Activated CD4-positive, alpha-beta T cell treated with anti-CD3 and anti-CD28 coated beads for 1 hour (primary cell): ENCODE results near the gene OR4D6.
"Not testable (repeated sequence)": the region's sequence is repeated elsewhere in the genome, so short reads cannot be mapped to it uniquely, and the experiment has no call there.

Source experiments
- DNase-seq: peaks from one replicate; pipeline ENCODE4 v3.0.0-alpha.2; 2020

The OR4D6 gene

GRCh38 chr11:59456661-59457060, at the start of gene OR4D6:
Gene OR4D6, plus strand, starts transcription at chr11:59456961. Its CDS starts 0 bp downstream, at chr11:59456961.
- DNase-seq, result no peak

- DNase-seq, result no peak
These were observed 43.1 kb upstream of the OR4D6 start for GRCh38 chr11:59413646-59414045.

GRCh38 chr11:59415111-59415510, 41.6 kb upstream of the OR4D6 start:
- DNase-seq, result no peak

GRCh38 chr11:59416613-59417012, 40.1 kb upstream of the OR4D6 start:
- DNase-seq, result no peak

- DNase-seq, result no peak
These were observed 39.7 kb upstream of the OR4D6 start for GRCh38 chr11:59417023-59417422.

- no peak for DNase-seq
These were observed 38.6 kb upstream of the OR4D6 start for GRCh38 chr11:59418156-59418555.

GRCh38 chr11:59423835-59424234, 32.9 kb upstream of the OR4D6 start:
- no peak for DNase-seq

GRCh38 chr11:59425131-59425530, 31.6 kb upstream of the OR4D6 start:
- no peak for DNase-seq

- DNase-seq, result no peak
These were observed 30.2 kb upstream of the OR4D6 start, which contains the start of gene OR5A2 for GRCh38 chr11:59426361-59427067. Gene OR5A2, minus strand, starts transcription at chr11:59426413. Its CDS starts 3,460 bp downstream, at chr11:59422953.

GRCh38 chr11:59427068-59427382, 29.7 kb upstream of the OR4D6 start:
- no peak for DNase-seq

GRCh38 chr11:59429924-59430516, 26.7 kb upstream of the OR4D6 start:
- DNase-seq, result no peak

GRCh38 chr11:59436169-59436568, 20.6 kb upstream of the OR4D6 start, which contains the start of gene OR5A1:
Gene OR5A1, plus strand, starts transcription at chr11:59436469. Its CDS starts 6,700 bp downstream, at chr11:59443169.
- no peak for DNase-seq

GRCh38 chr11:59437770-59438169, 19.0 kb upstream of the OR4D6 start:
- DNase-seq, result no peak

GRCh38 chr11:59445624-59446023, 11.1 kb upstream of the OR4D6 start:
- DNase-seq, result not testable (repeated sequence)

- no peak for DNase-seq
These were observed 8.3 kb upstream of the OR4D6 start for GRCh38 chr11:59448484-59448883.

- DNase-seq, result no peak
These were observed 3.2 kb downstream of the OR4D6 start for GRCh38 chr11:59459916-59460315.

GRCh38 chr11:59463190-59463641, 6.5 kb downstream of the OR4D6 start:
- no peak for DNase-seq

- DNase-seq, result no peak
These were observed 16.3 kb downstream of the OR4D6 start, which contains the start of gene OR4D10 for GRCh38 chr11:59473015-59473414. Gene OR4D10, plus strand, starts transcription at chr11:59473315. Its CDS starts 4,115 bp downstream, at chr11:59477430.

GRCh38 chr11:59475176-59475575, 18.4 kb downstream of the OR4D6 start:
- DNase-seq, result no peak

GRCh38 chr11:59479906-59480305, 23.1 kb downstream of the OR4D6 start:
- no peak for DNase-seq

- DNase-seq, result no peak
These were observed 23.6 kb downstream of the OR4D6 start for GRCh38 chr11:59480359-59480758.

GRCh38 chr11:59501931-59502330, 45.2 kb downstream of the OR4D6 start:
- DNase-seq, result no peak

- DNase-seq, result no peak
These were observed 46.5 kb downstream of the OR4D6 start, which contains the start of gene OR4D11 for GRCh38 chr11:59503276-59503675. Gene OR4D11, plus strand, starts transcription at chr11:59503576. Its CDS starts 0 bp downstream, at chr11:59503576.
